ENCODE results near the gene HS3ST4. TPM values are rescaled to one million over a fixed set of nuclear protein-coding genes. Genes with fewer than 3 reads are reported as not detected.
"Not testable (repeated sequence)": the region's sequence is repeated elsewhere in the genome, so short reads cannot be mapped to it uniquely, and the experiment has no call there.

HS3ST4 gene
- total and polyA plus RNA-seq, 8 donors: 0.58 to 1.7 (median 0.81) TPM; not detected in 3

GRCh38 chr16:26026709-26027450 lies 335.1 kb downstream of the HS3ST4 start:
- DNase-seq: peak in 1 of 2 donors; percentile 39
- 37 to 63% (median 55%) methylated on average over 9 of the region's 9 CpGs for WGBS, 5 donors
- TF ChIP-seq POLR2A (IDR thresholded peaks at IDR 0.05): no peak
- no peak for TF ChIP-seq EP300 (IDR thresholded peaks at IDR 0.05)
- no peak for TF ChIP-seq CTCF (IDR thresholded peaks at IDR 0.05)
- no peak for TF ChIP-seq POLR2AphosphoS5 (IDR thresholded peaks at IDR 0.05)
- H3K36me3 ChIP-seq: no peaks in the 10 kb centered on the region
- H3K27ac ChIP-seq: peak overlapping the region in 1 of 5 donors; percentile 62
- intact Hi-C loops (cut with DNase I; ENCODE audit: low total_unique reads): no loop called here
- H3K27me3 ChIP-seq: no peaks in the 10 kb centered on the region
- no peaks in the 10 kb centered on the region for H3K9me3 ChIP-seq
- peak overlapping the region in 1 of 4 donors; percentile 9 for H3K4me3 ChIP-seq
- peaks cover 0 to 9% (median 0%) of the 10 kb centered on the region in 4 donors for H3K4me1 ChIP-seq

- Histone ChIP-seq H3K4me1 (peaks cover 0 to 9% (median 0%) of the 10 kb centered on the region in 4 donors), H3K36me3 (no peaks in the 10 kb centered on the region), H3K4me3 (no peak overlapping the region), H3K9me3 (no peaks in the 10 kb centered on the region), H3K27me3 (no peaks in the 10 kb centered on the region), H3K27ac (no peak overlapping the region)
- WGBS, 5 donors: 82 to 93% (median 90%) methylated on average over 9 of the region's 9 CpGs
- intact Hi-C loops (cut with DNase I; ENCODE audit: low total_unique reads): no loop called here
- TF ChIP-seq POLR2A (IDR thresholded peaks at IDR 0.05) (no peak), POLR2AphosphoS5 (IDR thresholded peaks at IDR 0.05) (no peak), CTCF (IDR thresholded peaks at IDR 0.05) (no peak), EP300 (IDR thresholded peaks at IDR 0.05) (no peak)
- no peak for DNase-seq
These were observed 339.5 kb downstream of the HS3ST4 start for GRCh38 chr16:26031286-26031685.

GRCh38 chr16:26032661-26033060 lies 340.9 kb downstream of the HS3ST4 start:
- H3K9me3 ChIP-seq; intact Hi-C loops (cut with DNase I; ENCODE audit: low total_unique reads); H3K27ac ChIP-seq; DNase-seq; H3K36me3 ChIP-seq; H3K4me3 ChIP-seq; H3K27me3 ChIP-seq; H3K4me1 ChIP-seq: not testable (repeated sequence)
- WGBS, 5 donors: 92 to 97% (median 95%) methylated on average over 18 of the region's 18 CpGs

GRCh38 chr16:26041952-26042668 lies 350.4 kb downstream of the HS3ST4 start:
- Histone ChIP-seq H3K9me3 (no peaks in the 10 kb centered on the region), H3K27me3 (no peaks in the 10 kb centered on the region), H3K36me3 (no peaks in the 10 kb centered on the region), H3K4me3 (no peak overlapping the region), H3K27ac (no peak overlapping the region), H3K4me1 (no peaks in the 10 kb centered on the region)
- TF ChIP-seq POLR2A (IDR thresholded peaks at IDR 0.05) (no peak), EP300 (IDR thresholded peaks at IDR 0.05) (no peak), CTCF (IDR thresholded peaks at IDR 0.05) (no peak), POLR2AphosphoS5 (IDR thresholded peaks at IDR 0.05) (no peak)
- intact Hi-C loops (cut with DNase I; ENCODE audit: low total_unique reads): no loop called here
- WGBS, 5 donors: 68 to 81% (median 74%) methylated on average over 9 of the region's 9 CpGs
- no peak for DNase-seq

Data from stomach (tissue), 9 donors.